Measurements from ENCODE around the gene SKAP2.
"Not testable (repeated sequence)": the region's sequence is repeated elsewhere in the genome, so short reads cannot be mapped to it uniquely, and the experiment has no call there.

SKAP2 gene

DNA sequence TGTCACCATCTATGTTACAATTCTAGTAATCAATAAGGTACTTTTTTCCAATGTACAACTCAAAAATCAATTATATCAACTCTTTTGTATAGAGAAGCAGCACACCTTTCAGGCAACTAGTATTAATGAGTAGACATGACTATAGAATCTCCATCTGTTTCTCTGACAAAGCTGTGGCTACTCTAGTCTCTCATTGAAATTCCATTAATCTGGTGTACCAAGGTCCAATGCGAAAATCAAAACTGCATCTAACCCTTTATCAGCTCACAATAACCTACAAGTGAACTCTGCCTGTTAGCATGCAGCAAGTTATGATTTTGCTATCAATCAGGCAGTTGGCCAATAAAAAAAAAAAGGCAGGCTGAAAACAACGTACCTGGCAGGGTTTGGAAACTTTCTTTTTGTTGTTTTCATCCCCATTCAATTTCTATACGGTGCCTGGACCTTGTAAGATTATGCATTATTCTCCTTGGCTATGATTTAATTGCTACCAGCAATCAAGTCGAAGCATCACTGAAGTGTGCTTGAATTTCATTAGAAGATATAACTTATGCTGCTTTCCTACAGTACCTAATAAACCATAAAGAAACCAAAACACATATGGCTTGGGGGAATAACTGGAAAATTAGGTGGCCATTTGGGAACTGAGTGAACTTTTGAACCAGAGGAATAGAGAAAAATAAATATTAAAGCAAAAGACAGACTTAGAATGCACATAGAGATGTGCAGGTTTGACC, 23.2 kb downstream of the SKAP2 start:
- H3K9me3 Mint-ChIP-seq = peaks cover 7% of the 10 kb centered on the region
- no peak overlapping the region for H3K27ac Mint-ChIP-seq
- no peak overlapping the region for H3K4me3 Mint-ChIP-seq
- H3K36me3 Mint-ChIP-seq (ENCODE audit: low read depth) = no peaks in the 10 kb centered on the region
- H3K27me3 Mint-ChIP-seq (ENCODE audit: low read depth) = no peaks in the 10 kb centered on the region
- no peaks in the 10 kb centered on the region for H3K4me1 Mint-ChIP-seq (ENCODE audit: low read depth)

- H3K27me3 Mint-ChIP-seq (ENCODE audit: low read depth); H3K4me3 Mint-ChIP-seq; H3K27ac Mint-ChIP-seq; H3K36me3 Mint-ChIP-seq (ENCODE audit: low read depth); H3K4me1 Mint-ChIP-seq (ENCODE audit: low read depth): not testable (repeated sequence)
- peaks cover 29% of the 10 kb centered on the region for H3K9me3 Mint-ChIP-seq
Measured at GRCh38 chr7:26836793-26837192, 27.6 kb downstream of the SKAP2 start.

DNA sequence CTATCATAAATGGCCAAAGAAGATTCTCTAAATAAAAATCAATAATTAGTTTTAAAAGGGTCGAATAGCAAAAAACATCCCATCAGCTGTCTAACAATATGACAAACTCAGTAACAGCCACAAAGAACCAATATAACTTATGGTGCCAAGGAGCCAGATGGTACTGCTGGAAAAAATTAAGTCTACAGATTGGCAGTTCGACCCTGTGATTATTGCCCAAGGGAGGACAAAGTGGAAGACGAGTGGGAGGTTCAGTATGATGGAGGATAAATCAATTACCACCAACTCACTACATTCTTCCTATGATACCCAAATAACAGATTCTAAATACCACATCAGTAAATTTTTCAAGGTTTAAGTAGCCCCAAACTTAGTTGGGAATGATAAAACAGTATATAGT, 49.0 kb downstream of the SKAP2 start:
- Mint-ChIP-seq H3K4me3 (no peak overlapping the region), H3K27ac (no peak overlapping the region), H3K36me3 (ENCODE audit: low read depth) (no peaks in the 10 kb centered on the region), H3K9me3 (no peaks in the 10 kb centered on the region), H3K27me3 (ENCODE audit: low read depth) (peaks cover 5% of the 10 kb centered on the region), H3K4me1 (ENCODE audit: low read depth) (no peaks in the 10 kb centered on the region)

DNA sequence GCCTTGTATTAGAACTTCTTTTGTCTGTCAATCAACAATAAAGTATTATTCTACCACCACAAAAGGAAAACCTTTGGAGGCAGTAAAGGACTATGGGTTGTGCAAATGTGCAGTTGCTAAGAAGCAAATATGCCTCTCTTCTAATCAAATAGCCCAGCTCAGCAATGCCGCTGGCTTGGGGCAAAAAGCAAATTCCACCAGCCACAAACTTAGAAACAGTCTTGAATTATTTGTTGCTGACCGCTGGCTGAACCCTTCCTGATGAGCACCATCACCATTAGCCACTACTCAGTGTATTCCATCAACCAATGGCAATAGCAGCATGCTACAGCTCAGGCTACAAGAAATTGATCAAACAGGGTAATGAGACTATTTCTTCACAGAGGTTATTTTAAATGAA, 51.0 kb downstream of the SKAP2 start:
- Mint-ChIP-seq H3K9me3 (no peaks in the 10 kb centered on the region), H3K36me3 (ENCODE audit: low read depth) (no peaks in the 10 kb centered on the region), H3K4me1 (ENCODE audit: low read depth) (no peaks in the 10 kb centered on the region), H3K27ac (no peak overlapping the region), H3K4me3 (no peak overlapping the region), H3K27me3 (ENCODE audit: low read depth) (peaks cover 5% of the 10 kb centered on the region)

DNA sequence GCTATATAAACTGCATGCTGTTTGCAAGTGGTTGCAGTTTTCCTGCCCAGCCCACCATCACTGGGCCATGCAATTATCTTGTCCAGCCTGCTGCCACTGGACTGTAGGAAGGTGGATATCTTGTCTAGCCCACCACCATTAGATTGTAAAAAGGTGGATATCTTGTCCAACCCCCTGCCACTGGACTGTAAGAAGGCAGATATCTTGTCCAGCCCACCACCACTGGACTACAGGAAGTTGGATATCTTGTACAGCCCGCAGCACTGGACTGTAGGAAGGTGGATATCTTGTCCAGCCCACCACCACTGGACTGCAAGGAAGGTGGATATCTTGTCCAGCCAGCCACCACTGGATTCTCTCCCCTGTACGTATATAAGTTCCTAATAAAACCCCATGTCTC, 69.8 kb downstream of the SKAP2 start:
- Mint-ChIP-seq H3K36me3 (ENCODE audit: low read depth) (no peaks in the 10 kb centered on the region), H3K4me3 (no peak overlapping the region), H3K9me3 (no peaks in the 10 kb centered on the region), H3K27ac (no peak overlapping the region), H3K4me1 (ENCODE audit: low read depth) (no peaks in the 10 kb centered on the region), H3K27me3 (ENCODE audit: low read depth) (no peaks in the 10 kb centered on the region)

GRCh38 chr7:26792576-26792975, 71.8 kb downstream of the SKAP2 start:
- Mint-ChIP-seq H3K36me3 (ENCODE audit: low read depth) (no peaks in the 10 kb centered on the region), H3K4me3 (no peak overlapping the region), H3K27ac (no peak overlapping the region), H3K9me3 (no peaks in the 10 kb centered on the region), H3K27me3 (ENCODE audit: low read depth) (no peaks in the 10 kb centered on the region), H3K4me1 (ENCODE audit: low read depth) (no peaks in the 10 kb centered on the region)

DNA sequence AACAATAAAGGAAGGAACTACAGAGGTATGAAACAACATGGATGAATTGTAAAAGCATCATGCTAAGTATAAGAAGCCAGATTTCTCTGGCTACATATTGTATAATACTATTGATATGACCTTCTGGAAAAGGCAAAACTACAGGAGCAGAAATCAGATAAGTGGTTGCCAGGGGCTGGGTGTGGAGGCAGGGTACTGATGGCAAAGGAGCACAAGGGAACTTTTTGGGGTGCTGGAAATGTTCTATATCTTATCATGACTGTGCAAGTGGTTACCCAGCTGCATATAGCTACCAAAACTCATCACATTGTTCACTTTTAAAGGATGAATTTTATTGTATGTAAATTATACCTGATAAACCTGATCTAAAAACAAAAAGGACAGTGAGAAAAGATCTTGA, 72.4 kb downstream of the SKAP2 start:
- H3K9me3 Mint-ChIP-seq = no peaks in the 10 kb centered on the region
- no peaks in the 10 kb centered on the region for H3K4me1 Mint-ChIP-seq (ENCODE audit: low read depth)
- H3K27me3 Mint-ChIP-seq (ENCODE audit: low read depth) = no peaks in the 10 kb centered on the region
- no peak overlapping the region for H3K27ac Mint-ChIP-seq
- no peaks in the 10 kb centered on the region for H3K36me3 Mint-ChIP-seq (ENCODE audit: low read depth)
- H3K4me3 Mint-ChIP-seq = no peak overlapping the region

- Mint-ChIP-seq H3K9me3 (no peaks in the 10 kb centered on the region), H3K36me3 (ENCODE audit: low read depth) (no peaks in the 10 kb centered on the region), H3K27ac (no peak overlapping the region), H3K4me3 (no peak overlapping the region), H3K27me3 (ENCODE audit: low read depth) (no peaks in the 10 kb centered on the region), H3K4me1 (ENCODE audit: low read depth) (no peaks in the 10 kb centered on the region)
Measured at GRCh38 chr7:26789481-26790184, 74.8 kb downstream of the SKAP2 start.

DNA sequence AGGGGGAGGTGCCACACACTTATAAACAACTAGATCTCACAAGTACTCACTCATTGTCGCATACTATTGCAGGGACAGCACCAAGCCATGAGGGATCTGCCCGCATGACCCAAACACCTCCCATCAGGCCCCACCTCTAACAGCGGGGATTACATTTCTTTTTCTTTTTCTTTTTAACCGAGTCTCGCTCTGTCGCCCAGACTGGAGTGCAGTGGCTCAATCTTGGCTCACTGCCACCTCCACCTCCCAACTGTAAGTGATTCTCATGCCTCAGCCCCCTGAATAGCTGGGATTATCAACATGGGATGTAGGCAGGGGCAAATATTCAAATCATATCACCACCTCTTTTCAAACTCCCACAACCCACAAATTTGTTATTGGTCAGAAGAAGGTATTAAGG, 76.7 kb downstream of the SKAP2 start:
- no peak overlapping the region for H3K27ac Mint-ChIP-seq
- no peak overlapping the region for H3K4me3 Mint-ChIP-seq
- no peaks in the 10 kb centered on the region for H3K36me3 Mint-ChIP-seq (ENCODE audit: low read depth)
- H3K4me1 Mint-ChIP-seq (ENCODE audit: low read depth) = no peaks in the 10 kb centered on the region
- H3K9me3 Mint-ChIP-seq = no peaks in the 10 kb centered on the region
- H3K27me3 Mint-ChIP-seq (ENCODE audit: low read depth) = no peaks in the 10 kb centered on the region

- Mint-ChIP-seq H3K9me3 (no peaks in the 10 kb centered on the region), H3K27ac (no peak overlapping the region), H3K4me1 (ENCODE audit: low read depth) (no peaks in the 10 kb centered on the region)
Measured at GRCh38 chr7:26784118-26784517, 80.3 kb downstream of the SKAP2 start.

GRCh38 chr7:26782501-26782900, 81.9 kb downstream of the SKAP2 start:
- Mint-ChIP-seq H3K4me1 (ENCODE audit: low read depth) (no peaks in the 10 kb centered on the region), H3K27me3 (ENCODE audit: low read depth) (no peaks in the 10 kb centered on the region), H3K36me3 (ENCODE audit: low read depth) (no peaks in the 10 kb centered on the region), H3K4me3 (no peak overlapping the region), H3K9me3 (no peaks in the 10 kb centered on the region), H3K27ac (no peak overlapping the region)

More at GRCh38 chr7:26784118-26784517, 80.3 kb downstream of the SKAP2 start:
- Mint-ChIP-seq H3K27me3 (ENCODE audit: low read depth) (no peaks in the 10 kb centered on the region), H3K36me3 (ENCODE audit: low read depth) (no peaks in the 10 kb centered on the region), H3K4me3 (no peak overlapping the region)

DNA sequence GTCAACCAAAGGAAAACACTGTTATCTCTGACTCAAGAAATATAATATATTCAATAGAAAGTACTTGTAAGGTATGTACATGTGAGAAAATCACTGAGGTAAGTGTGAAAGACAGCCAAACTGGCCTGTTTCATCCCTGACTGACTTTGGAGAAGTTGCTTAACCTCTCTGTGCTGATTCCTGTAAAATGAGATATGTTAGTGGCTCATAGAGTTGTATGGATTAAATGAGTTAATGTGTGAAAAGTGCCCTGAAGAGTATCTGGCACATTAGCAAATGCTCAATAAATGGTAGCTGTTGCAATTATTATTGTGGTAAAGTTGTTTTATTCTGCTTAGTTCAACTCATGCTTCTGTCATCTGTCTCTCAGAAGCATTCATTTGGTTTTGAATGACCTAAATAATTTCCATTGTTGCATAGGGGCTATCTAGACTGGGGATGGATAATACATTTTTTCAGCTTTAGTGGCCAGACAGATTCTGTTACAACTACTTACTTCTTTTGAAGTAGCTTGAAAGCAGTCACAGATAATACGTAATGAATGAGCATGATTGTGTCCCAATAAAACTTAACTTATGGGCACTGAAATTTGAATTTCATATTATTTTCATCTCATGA, 84.3 kb downstream of the SKAP2 start:
- Mint-ChIP-seq H3K9me3 (no peaks in the 10 kb centered on the region), H3K36me3 (ENCODE audit: low read depth) (no peaks in the 10 kb centered on the region), H3K4me1 (ENCODE audit: low read depth) (no peaks in the 10 kb centered on the region), H3K27me3 (ENCODE audit: low read depth) (no peaks in the 10 kb centered on the region), H3K27ac (no peak overlapping the region), H3K4me3 (no peak overlapping the region)

- Mint-ChIP-seq H3K27me3 (ENCODE audit: low read depth) (no peaks in the 10 kb centered on the region), H3K36me3 (ENCODE audit: low read depth) (no peaks in the 10 kb centered on the region), H3K27ac (no peak overlapping the region), H3K4me1 (ENCODE audit: low read depth) (no peaks in the 10 kb centered on the region), H3K4me3 (no peak overlapping the region), H3K9me3 (no peaks in the 10 kb centered on the region)
Measured at GRCh38 chr7:26777385-26777784, 87.0 kb downstream of the SKAP2 start.

GRCh38 chr7:26760501-26760900, 103.9 kb downstream of the SKAP2 start:
- Mint-ChIP-seq H3K9me3 (no peaks in the 10 kb centered on the region), H3K27me3 (ENCODE audit: low read depth) (no peaks in the 10 kb centered on the region), H3K36me3 (ENCODE audit: low read depth) (no peaks in the 10 kb centered on the region), H3K27ac (no peak overlapping the region), H3K4me1 (ENCODE audit: low read depth) (no peaks in the 10 kb centered on the region), H3K4me3 (no peak overlapping the region)

- Mint-ChIP-seq H3K36me3 (ENCODE audit: low read depth) (no peaks in the 10 kb centered on the region), H3K27ac (no peak overlapping the region), H3K27me3 (ENCODE audit: low read depth) (no peaks in the 10 kb centered on the region), H3K4me1 (ENCODE audit: low read depth) (no peaks in the 10 kb centered on the region), H3K9me3 (no peaks in the 10 kb centered on the region), H3K4me3 (no peak overlapping the region)
Measured at GRCh38 chr7:26759108-26759507, 105.3 kb downstream of the SKAP2 start.
